Testis (tissue), 2 donors: ENCODE results near the gene ACVR2B.

Experiments used
- POLR2A ChIP-seq: fragments of 450-650 bp; IDR thresholded peaks from one replicate; pipeline ENCODE4 v1.6.1; 2017; ENCODE audit warnings: antibody characterized with exemption, mild to moderate bottlenecking, moderate library complexity
- TF ChIP-seq, protein P1 (sequence below), 3 experiments: fragments of 450-650 bp in 2 of 3; fragments of 200-600 bp in 1 of 3; sonication (generic) in 1 of 3; IDR thresholded peaks; one replicate each; pipeline ENCODE4 v1.5.1; 2016 to 2019; ENCODE audit warnings: antibody characterized with exemption in 3 of 3, mild to moderate bottlenecking in 2 of 3, moderate library complexity in 1 of 3

GRCh38 chr3:38458796-38459498, 5.3 kb downstream of the ACVR2B start:
- no peak for TF ChIP-seq POLR2A
- TF ChIP-seq, protein P1, sequence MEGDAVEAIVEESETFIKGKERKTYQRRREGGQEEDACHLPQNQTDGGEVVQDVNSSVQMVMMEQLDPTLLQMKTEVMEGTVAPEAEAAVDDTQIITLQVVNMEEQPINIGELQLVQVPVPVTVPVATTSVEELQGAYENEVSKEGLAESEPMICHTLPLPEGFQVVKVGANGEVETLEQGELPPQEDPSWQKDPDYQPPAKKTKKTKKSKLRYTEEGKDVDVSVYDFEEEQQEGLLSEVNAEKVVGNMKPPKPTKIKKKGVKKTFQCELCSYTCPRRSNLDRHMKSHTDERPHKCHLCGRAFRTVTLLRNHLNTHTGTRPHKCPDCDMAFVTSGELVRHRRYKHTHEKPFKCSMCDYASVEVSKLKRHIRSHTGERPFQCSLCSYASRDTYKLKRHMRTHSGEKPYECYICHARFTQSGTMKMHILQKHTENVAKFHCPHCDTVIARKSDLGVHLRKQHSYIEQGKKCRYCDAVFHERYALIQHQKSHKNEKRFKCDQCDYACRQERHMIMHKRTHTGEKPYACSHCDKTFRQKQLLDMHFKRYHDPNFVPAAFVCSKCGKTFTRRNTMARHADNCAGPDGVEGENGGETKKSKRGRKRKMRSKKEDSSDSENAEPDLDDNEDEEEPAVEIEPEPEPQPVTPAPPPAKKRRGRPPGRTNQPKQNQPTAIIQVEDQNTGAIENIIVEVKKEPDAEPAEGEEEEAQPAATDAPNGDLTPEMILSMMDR (IDR thresholded peaks at IDR 0.05) = no peak
